GM21723 (cell line): Measurements from ENCODE around the gene ADAMTS5.

Experiments used
- ATAC-seq: cut with Tn5 transposase; IDR thresholded peaks from one replicate; pipeline ENCODE4 v1.9.1; 2021; ENCODE audit warnings: mild to moderate bottlenecking, moderate library complexity; ENCODE audit not compliant: unreplicated experiment

Gene ADAMTS5

GRCh38 chr21:26949830-26950229 lies 17.1 kb downstream of the ADAMTS5 start:
- ATAC-seq = no peak

DNA sequence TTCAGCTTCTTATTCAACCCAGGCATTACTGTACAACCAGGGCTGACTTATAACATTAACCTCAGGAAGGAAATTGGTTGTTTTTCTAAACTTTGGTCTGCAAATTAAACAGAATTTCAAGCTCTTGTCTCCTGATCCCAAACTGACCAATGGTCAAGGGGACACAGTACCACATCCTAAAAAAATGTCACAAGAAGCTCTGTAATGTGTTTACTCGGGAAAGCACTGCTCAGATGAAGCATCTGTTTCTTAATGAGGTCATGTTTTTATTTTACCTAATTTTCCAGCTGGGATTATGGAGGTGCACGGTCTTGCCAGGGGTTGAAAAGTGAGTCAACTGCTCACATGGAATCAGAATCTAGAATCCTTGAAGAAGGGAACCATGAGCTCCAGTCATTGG lies 18.7 kb downstream of the ADAMTS5 start:
- ATAC-seq = no peak

GRCh38 chr21:26946744-26947446 lies 20.0 kb downstream of the ADAMTS5 start:
- no peak for ATAC-seq

DNA sequence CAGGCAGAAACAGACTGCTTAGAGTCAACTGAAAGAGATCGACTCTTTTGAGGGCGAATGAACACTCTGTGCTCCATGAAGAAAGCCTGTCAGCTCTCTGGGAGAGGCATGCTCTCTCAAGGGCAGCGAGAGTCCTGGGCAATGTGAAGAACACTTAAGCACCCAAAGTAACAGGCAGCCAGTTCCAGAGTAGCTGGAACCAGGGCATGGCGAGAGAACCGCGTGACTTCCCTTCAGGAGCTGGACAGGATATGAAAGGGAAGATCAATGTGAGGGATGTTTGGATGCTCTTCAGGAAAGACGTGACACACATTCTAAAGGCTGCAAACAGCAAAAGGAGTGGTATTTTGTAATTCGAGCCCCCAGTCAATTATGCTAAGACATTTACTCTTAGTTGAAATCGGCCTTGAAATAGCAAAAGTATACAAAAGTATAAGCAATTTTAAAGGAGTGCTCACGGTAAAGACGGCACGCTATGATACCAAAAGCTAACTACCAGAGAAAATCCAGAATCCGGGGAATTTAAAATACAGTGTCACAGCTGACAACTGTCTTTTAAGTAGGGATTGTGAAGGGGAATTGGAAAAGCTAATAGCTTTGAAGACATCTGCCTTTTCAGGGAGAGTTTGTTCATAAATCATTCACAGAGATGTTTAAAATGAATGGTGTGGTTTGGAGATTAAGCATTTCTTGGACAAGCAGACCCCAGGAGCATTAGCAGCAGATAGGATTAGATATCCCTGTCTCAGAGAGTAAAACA lies 20.8 kb downstream of the ADAMTS5 start:
- no peak for ATAC-seq

- ATAC-seq = no peak
These were observed 23.0 kb downstream of the ADAMTS5 start for GRCh38 chr21:26943921-26944320.

GRCh38 chr21:26941421-26941820 lies 25.5 kb downstream of the ADAMTS5 start:
- ATAC-seq = no peak

- ATAC-seq = no peak
These were observed 27.2 kb downstream of the ADAMTS5 start for GRCh38 chr21:26939601-26940111.

DNA sequence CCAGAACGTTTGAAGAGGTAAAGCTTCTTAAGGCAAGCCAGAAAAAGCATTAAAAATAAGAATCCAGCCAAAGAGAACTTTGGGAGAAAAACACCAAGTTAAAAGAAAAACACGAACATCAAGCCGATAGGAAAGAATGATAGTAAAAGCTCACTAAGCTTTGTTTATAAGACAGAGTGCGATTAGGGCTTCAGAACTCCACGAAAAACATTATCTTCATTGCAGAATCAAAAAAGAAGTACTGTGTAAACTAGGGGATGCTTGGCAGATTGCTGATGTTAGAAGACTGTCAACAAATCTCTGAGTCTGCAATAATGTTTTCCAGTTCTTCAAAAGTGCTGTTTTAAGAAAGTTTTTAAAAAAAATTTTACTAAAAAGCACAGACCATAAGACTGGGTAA lies 30.2 kb downstream of the ADAMTS5 start:
- ATAC-seq = no peak

DNA sequence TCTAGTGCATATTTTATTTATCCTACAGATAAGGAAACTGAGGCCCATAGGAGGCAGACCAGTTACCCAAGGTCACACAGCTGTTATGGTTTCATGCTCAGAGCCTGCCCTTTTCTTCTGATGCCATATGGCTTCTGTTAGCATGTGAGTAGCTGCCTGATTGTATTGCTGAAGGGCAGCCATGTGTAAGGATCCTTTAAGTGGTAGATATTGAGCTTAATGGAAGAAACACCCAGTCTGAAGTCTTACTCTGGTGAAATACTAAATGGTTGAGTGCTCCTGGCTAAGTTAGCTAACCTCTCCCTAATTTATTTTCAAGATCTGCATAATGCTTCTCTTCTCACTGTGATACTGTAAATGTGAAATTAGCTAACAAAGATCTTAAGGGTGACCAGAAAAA lies 30.9 kb downstream of the ADAMTS5 start:
- no peak for ATAC-seq

- no peak for ATAC-seq
These were observed 32.5 kb downstream of the ADAMTS5 start for GRCh38 chr21:26934383-26934782.

DNA sequence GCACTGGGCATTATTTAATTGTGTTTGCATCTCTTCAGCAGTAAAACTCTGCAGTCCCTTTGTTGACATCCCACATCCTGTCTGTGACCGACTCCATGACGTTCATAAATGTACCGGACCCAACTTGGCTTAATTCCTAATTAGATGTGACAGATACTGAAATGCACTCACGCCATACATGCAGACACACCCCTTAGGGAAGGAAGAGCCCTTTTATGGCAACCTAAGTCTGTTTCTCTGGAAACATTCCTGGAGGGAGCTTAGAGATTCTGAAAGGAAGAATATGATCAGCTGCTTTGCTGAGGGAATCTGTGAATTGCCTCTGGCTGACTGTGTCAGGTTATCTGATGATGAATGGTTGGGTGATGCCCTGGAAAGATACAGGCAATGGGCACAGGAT lies 33.4 kb downstream of the ADAMTS5 start:
- ATAC-seq = no peak

DNA sequence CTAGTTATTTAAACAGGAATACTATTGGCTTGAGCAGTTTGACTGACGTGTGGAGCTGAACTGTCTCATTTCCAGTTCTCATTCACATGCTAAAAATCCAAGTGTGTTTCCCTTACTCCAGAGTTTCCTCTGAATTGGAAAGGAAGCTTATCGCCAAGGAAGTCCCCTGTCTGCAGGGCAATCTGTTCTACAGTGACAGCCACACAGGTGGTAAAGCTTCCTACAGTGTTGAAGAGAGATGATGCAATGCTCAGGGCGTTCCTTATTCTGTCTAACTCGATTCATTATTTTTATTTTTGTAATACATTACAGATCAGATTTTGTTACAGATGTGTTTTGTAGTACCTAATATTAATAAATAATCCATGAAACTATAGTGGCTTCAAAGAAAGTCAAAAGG lies 41.3 kb downstream of the ADAMTS5 start:
- ATAC-seq = no peak

- no peak for ATAC-seq
These were observed 41.8 kb downstream of the ADAMTS5 start for GRCh38 chr21:26925122-26925521.

DNA sequence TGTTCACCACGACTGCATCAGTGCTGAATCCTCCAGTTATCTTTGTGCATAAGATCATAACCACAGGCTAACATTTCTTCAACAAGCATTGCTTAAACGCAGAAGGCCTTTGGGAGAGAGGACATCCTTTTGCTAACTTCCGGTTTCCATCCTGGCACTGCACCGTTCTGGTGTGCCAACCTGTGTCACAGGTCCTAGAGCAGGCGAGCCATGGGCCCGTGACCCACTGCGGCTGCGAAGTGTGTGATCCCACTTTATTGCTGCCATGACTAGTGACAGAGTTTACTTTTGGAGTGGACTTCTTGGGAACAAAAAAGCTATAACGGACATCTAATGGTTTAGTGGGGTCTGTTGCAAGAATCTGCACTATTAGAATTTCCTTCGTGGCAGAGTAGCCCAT lies 42.9 kb downstream of the ADAMTS5 start:
- ATAC-seq = no peak

- no peak for ATAC-seq
These were observed 46.8 kb downstream of the ADAMTS5 start for GRCh38 chr21:26920055-26920454.

DNA sequence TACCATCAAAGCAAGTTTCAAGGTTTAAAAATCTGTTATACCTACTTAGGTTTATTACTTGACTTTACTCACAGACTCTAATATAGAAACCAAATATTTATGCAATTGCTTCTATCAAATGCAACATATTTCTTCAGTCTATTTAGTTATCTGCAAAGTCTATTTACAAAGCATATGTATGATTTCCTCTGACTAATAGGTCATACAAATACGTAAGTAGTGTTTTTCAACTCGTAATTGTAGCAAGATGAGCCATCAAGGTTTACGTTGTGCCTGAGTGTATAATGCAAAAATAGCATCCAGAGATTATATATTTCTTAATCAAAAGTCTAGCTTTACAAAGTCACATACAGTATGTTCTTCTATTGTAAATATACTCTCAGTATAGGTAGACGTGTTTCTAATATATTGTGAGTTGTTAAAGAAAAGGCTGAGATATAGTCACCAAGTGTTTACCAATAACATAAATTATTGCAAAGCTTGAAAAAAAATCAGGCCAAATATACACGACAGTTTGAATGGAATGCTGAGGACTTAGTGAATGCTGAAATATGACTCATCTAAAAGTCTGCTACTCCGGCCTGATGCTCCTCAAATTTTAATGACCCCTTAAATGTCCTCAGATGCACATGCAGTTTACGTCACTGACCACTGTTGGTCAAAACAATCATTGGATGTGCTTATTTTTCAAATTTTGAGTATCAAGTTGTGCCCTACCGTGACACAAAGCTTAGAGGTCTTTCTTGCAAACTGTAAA lies 48.4 kb downstream of the ADAMTS5 start:
- ATAC-seq = no peak

- no peak for ATAC-seq
These were observed 50.1 kb downstream of the ADAMTS5 start for GRCh38 chr21:26916799-26917198.

- no peak for ATAC-seq
These were observed 52.3 kb downstream of the ADAMTS5 start for GRCh38 chr21:26914557-26914956.

DNA sequence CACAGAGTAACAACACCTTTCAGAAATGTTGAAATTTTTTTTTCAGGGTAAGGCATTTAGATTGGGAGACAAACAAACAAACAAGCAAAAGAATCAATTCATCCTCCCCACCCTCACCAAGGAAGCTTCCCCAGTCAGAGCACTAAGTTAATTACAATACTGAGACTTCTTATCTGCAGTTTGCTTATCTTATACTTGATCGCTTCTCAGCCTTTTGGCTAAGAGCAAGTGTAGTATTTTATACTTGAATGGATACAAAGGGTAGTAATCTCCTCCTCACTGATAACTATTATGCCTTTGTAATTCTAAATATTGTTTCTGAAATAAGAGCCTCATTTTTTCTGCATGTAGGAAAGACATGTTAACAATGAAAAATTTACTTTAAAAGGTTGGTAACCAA lies 54.4 kb downstream of the ADAMTS5 start:
- no peak for ATAC-seq

GRCh38 chr21:26909972-26910371 lies 56.9 kb downstream of the ADAMTS5 start:
- ATAC-seq = no peak

- ATAC-seq = no peak
These were observed 65.9 kb downstream of the ADAMTS5 start for GRCh38 chr21:26900980-26901379.

DNA sequence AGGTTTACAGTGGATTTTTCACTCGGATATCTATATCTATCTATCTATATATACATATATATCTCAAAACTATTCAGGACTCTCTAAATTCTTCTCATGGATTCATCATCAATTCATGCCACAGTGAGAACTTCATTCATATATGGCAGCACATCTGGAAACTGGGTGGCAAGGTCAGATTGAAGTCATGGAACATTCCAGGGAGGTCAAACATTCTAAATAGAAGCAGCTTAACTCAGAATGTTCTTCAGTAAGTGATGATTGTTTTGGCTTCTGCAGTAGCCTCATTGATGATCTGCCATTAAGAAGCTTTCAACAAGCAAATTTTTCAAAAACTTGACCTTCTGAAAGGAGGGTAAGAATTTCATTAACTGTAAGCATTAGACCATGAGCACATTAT lies 74.7 kb downstream of the ADAMTS5 start:
- no peak for ATAC-seq
